Transverse colon (tissue), 4 donors: ENCODE data around the gene PCBP3.

ENCODE experiments used
- CTCF ChIP-seq, 5 experiments: fragments of 200-600 bp in 3 of 5; fragments of 450-650 bp in 2 of 5; sonication (generic) in 3 of 5; IDR thresholded peaks; 1 replicate in 2 of 5; 2 replicates in 3 of 5; pipeline ENCODE4 v1.5.1; 2016 to 2017; ENCODE audit warnings: antibody characterized with exemption in 5 of 5, inconsistent platforms in 3 of 5, mild to moderate bottlenecking in 2 of 5, moderate library complexity in 1 of 5
- EP300 ChIP-seq: sonication (generic); formaldehyde crosslinking; IDR thresholded peaks from one replicate; pipeline ENCODE4 v1.6.1; 2017; ENCODE audit warnings: antibody characterized with exemption, low read depth
- POLR2A ChIP-seq: fragments of 450-650 bp; IDR thresholded peaks from one replicate; pipeline ENCODE4 v1.6.1; 2016; ENCODE audit warnings: antibody characterized with exemption, mild to moderate bottlenecking, moderate library complexity
- POLR2AphosphoS5 ChIP-seq, 3 donors: sonication (generic); formaldehyde crosslinking; IDR thresholded peaks; one replicate each; pipeline ENCODE4 v1.6.1; 2016; ENCODE audit warnings: antibody characterized with exemption in 3 of 3

- no peak for TF ChIP-seq CTCF (IDR thresholded peaks at IDR 0.05)
- TF ChIP-seq POLR2A: no peak
- TF ChIP-seq POLR2AphosphoS5 (IDR thresholded peaks at IDR 0.05): no peak
- no peak for TF ChIP-seq EP300
Measured at GRCh38 chr21:45723049-45723958, 79.8 kb downstream of the PCBP3 start.
